GM23248 (cell line): ENCODE measurements around the gene STRIP2. TPM values are rescaled to one million over a fixed set of nuclear protein-coding genes. Genes with fewer than 3 reads are reported as not detected.
A peak's percentile ranks its signal among the peaks of the same experiment; 100 is the strongest.
"Not testable (repeated sequence)": the region's sequence is repeated elsewhere in the genome, so short reads cannot be mapped to it uniquely, and the experiment has no call there.

ENCODE experiments used
- DNase-seq: peaks from one replicate; pipeline ENCODE4 v3.0.0-alpha.2; 2015
- H2AFZ ChIP-seq: fragments of 200-600 bp; sonication (generic); 2 replicates; pipeline ENCODE4 v1.6.1; 2016; ENCODE audit warnings: antibody characterized with exemption
- H3F3A ChIP-seq: fragments of 200-600 bp; sonication (generic); 2 replicates; pipeline ENCODE4 v1.6.1; 2016; ENCODE audit warnings: mild to moderate bottlenecking, antibody characterized with exemption, mixed run types; ENCODE audit not compliant: insufficient read depth
- H3K27ac ChIP-seq: fragments of 200-600 bp; sonication (generic); 2 replicates; pipeline ENCODE4 v1.5.1; 2016; ENCODE audit warnings: mild to moderate bottlenecking
- H3K27me3 ChIP-seq: fragments of 200-600 bp; sonication (generic); replicated peaks from 2 replicates; pipeline ENCODE4 v1.6.1; 2016; ENCODE audit warnings: mild to moderate bottlenecking; ENCODE audit not compliant: insufficient read depth
- H3K36me3 ChIP-seq: fragments of 200-600 bp; sonication (generic); 2 replicates; pipeline ENCODE4 v1.6.1; 2016; ENCODE audit warnings: low read depth, mild to moderate bottlenecking
- H3K4me1 ChIP-seq: fragments of 200-600 bp; sonication (generic); 2 replicates; pipeline ENCODE4 v1.6.1; 2016; ENCODE audit warnings: mild to moderate bottlenecking; ENCODE audit not compliant: insufficient read depth
- H3K4me2 ChIP-seq: fragments of 200-600 bp; sonication (generic); one replicate; pipeline ENCODE4 v1.6.1; 2016; ENCODE audit warnings: mild to moderate bottlenecking; ENCODE audit not compliant: unreplicated experiment
- H3K4me3 ChIP-seq: fragments of 200-600 bp; sonication (generic); 2 replicates; pipeline ENCODE4 v1.5.1; 2016; ENCODE audit warnings: mild to moderate bottlenecking
- H3K79me2 ChIP-seq: fragments of 200-600 bp; sonication (generic); 2 replicates; pipeline ENCODE4 v1.6.1; 2016; ENCODE audit warnings: mild to moderate bottlenecking; ENCODE audit not compliant: insufficient read depth
- H3K9ac ChIP-seq: fragments of 200-600 bp; sonication (generic); 2 replicates; pipeline ENCODE4 v1.6.1; 2016; ENCODE audit warnings: mild to moderate bottlenecking
- H3K9me2 ChIP-seq: fragments of 200-600 bp; sonication (generic); 2 replicates; pipeline ENCODE4 v1.6.1; 2016; ENCODE audit warnings: mixed run types, mild to moderate bottlenecking, moderate library complexity; ENCODE audit not compliant: insufficient read depth
- H3K9me3 ChIP-seq: fragments of 200-600 bp; sonication (generic); one replicate; pipeline ENCODE4 v1.6.1; 2017; ENCODE audit warnings: low read depth
- H4K20me1 ChIP-seq: fragments of 200-600 bp; sonication (generic); 2 replicates; pipeline ENCODE4 v1.6.0; 2016; ENCODE audit not compliant: insufficient read depth
- EZH2 ChIP-seq: fragments of 200-600 bp; sonication (generic); IDR thresholded peaks from 2 replicates; pipeline ENCODE4 v1.6.1; 2018; ENCODE audit warnings: antibody characterized with exemption, mild to moderate bottlenecking; ENCODE audit not compliant: insufficient read depth, poor library complexity, severe bottlenecking
- EZH2phosphoT487 ChIP-seq: fragments of 200-600 bp; sonication (generic); IDR thresholded peaks from 2 replicates; pipeline ENCODE4 v1.6.1; 2018; ENCODE audit warnings: antibody characterized with exemption, moderate library complexity, mild to moderate bottlenecking, low read depth; ENCODE audit not compliant: insufficient read depth
- WGBS, 2 experiments: methylation state at CpG; one replicate each; pipeline ENCODE4 v1.1.6; 2015 to 2017; ENCODE audit warnings: low lambda C conversion rate in 2 of 2, low coverage in 1 of 2; ENCODE audit errors: missing lambda C conversion rate in 2 of 2; 5-methylcytosine and 5-hydroxymethylcytosine counted together
- in situ Hi-C: fragments of 300-500 bp; cut with MboI; formaldehyde crosslinking; loops from 2 replicates; pipeline ENCODE4 v1.15.0; 2020
- polyA plus RNA-seq: library from polyadenylated mRNA; unstranded; fragments of >200 nt; fragmentation: Nextera tagmentation; extraction: Ambion mirVana; gene quantifications from 2 replicates; pipeline ENCODE4 v1.2.1, GENCODE V29; 2016
- total RNA-seq: library from RNA; depleted of rRNA; stranded (reverse); fragments of >200 nt; shearing (Covaris generic); gene quantifications from 2 replicates; pipeline ENCODE4 v1.2.3, GENCODE V29; 2014

STRIP2 gene
- total and polyA plus RNA-seq, 2 experiments from 2014 or later, result 1.5 to 2.2 TPM

- DNase-seq, result peak; percentile 4
- TF ChIP-seq EZH2, result no peak
- no peak for TF ChIP-seq EZH2phosphoT487
- Histone ChIP-seq H3K4me3 (no peak overlapping the region), H3K27ac (no peak overlapping the region), H3K27me3 (no peaks in the 10 kb centered on the region), H3K4me2 (no peak overlapping the region), H3K36me3 (no peaks in the 10 kb centered on the region), H3K9ac (no peak overlapping the region), H4K20me1 (no peaks in the 10 kb centered on the region), H3K4me1 (peaks cover 7% of the 10 kb centered on the region; the same call in 1 of the 2 replicates), H3F3A (no peaks in the 10 kb centered on the region), H3K9me3 (no peaks in the 10 kb centered on the region), H3K9me2 (no peaks in the 10 kb centered on the region), H2AFZ (no peak overlapping the region), H3K79me2 (no peaks in the 10 kb centered on the region)
- in situ Hi-C loops, result no loop called here
- WGBS, 2 experiments, result 82 to 83% methylated on average over 3 of the region's 3 CpGs
Measured at GRCh38 chr7:129401967-129402860, 32.0 kb upstream of the STRIP2 start.

GRCh38 chr7:129405527-129405926, 28.7 kb upstream of the STRIP2 start:
- Histone ChIP-seq H3F3A (no peaks in the 10 kb centered on the region), H3K4me3 (no peak overlapping the region), H3K9ac (no peak overlapping the region), H3K36me3 (no peaks in the 10 kb centered on the region), H3K4me1 (peaks cover 7% of the 10 kb centered on the region; the same call in 1 of the 2 replicates), H3K27ac (no peak overlapping the region), H3K9me3 (no peaks in the 10 kb centered on the region), H2AFZ (no peak overlapping the region), H3K79me2 (no peaks in the 10 kb centered on the region), H4K20me1 (no peaks in the 10 kb centered on the region), H3K9me2 (no peaks in the 10 kb centered on the region), H3K27me3 (no peaks in the 10 kb centered on the region), H3K4me2 (no peak overlapping the region)
- DNase-seq, result no peak
- TF ChIP-seq EZH2phosphoT487, result no peak
- no peak for TF ChIP-seq EZH2
- in situ Hi-C loops, result no loop called here

- H3K27ac ChIP-seq, H2AFZ ChIP-seq, H3K27me3 ChIP-seq, H3K79me2 ChIP-seq, H4K20me1 ChIP-seq, H3K36me3 ChIP-seq, H3F3A ChIP-seq, H3K9me3 ChIP-seq, H3K9me2 ChIP-seq, H3K4me3 ChIP-seq, in situ Hi-C loops, DNase-seq, H3K9ac ChIP-seq, H3K4me1 ChIP-seq, H3K4me2 ChIP-seq: not testable (repeated sequence)
- WGBS, 2 experiments, result 90 to 94% methylated on average over 8 of the region's 8 CpGs
Measured at GRCh38 chr7:129410238-129410637, 24.0 kb upstream of the STRIP2 start.

- no peaks in the 10 kb centered on the region for H3F3A ChIP-seq
- no peaks in the 10 kb centered on the region for H3K4me1 ChIP-seq
- H3K4me2 ChIP-seq, result no peak overlapping the region
- no peaks in the 10 kb centered on the region for H3K9me3 ChIP-seq
- no peak for TF ChIP-seq EZH2phosphoT487
- TF ChIP-seq EZH2, result no peak
- H3K9me2 ChIP-seq, result no peaks in the 10 kb centered on the region
- H4K20me1 ChIP-seq, result no peaks in the 10 kb centered on the region
- no peak overlapping the region for H2AFZ ChIP-seq
- H3K79me2 ChIP-seq, result no peaks in the 10 kb centered on the region
- no peaks in the 10 kb centered on the region for H3K27me3 ChIP-seq
- in situ Hi-C loops, result no loop called here
- no peak overlapping the region for H3K4me3 ChIP-seq
- no peak overlapping the region for H3K9ac ChIP-seq
- WGBS, 2 experiments, result 96 to 97% methylated on average over 4 of the region's 4 CpGs
- no peaks in the 10 kb centered on the region for H3K36me3 ChIP-seq
- H3K27ac ChIP-seq, result no peak overlapping the region
- no peak for DNase-seq
Measured at GRCh38 chr7:129412501-129412900, 21.7 kb upstream of the STRIP2 start.
